ENCODE data around the gene TEX13A. TPM values are rescaled to one million over a fixed set of nuclear protein-coding genes. Genes with fewer than 3 reads are reported as not detected.

The TEX13A gene
- total and polyA plus RNA-seq, 2 experiments from 2014 or later: 0.14 TPM; not detected in 1

DNA sequence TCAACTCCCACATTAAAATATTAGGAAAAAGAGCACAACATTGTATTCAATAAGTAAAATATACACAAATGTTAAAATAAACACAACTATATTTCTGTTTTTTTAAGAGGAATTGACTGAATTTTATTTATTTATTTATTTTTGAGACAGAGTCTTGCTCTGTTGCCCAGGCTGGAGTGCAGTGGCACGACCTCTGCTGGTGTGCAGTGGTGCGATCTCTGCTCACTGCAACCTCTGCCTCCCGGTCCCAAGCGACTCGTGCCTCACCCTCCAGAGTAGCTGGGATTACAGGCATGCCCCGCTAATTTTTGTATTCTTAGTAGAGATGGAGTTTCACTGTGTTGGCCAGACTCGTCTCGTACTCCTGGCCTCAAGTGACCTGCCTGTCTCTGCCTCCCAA is 31.4 kb downstream of the TEX13A start (continued):
- no peak for TF ChIP-seq ZNF462 (CRISPR knock-in tag; IDR thresholded peaks at IDR 0.05)
- TF ChIP-seq, protein P1, sequence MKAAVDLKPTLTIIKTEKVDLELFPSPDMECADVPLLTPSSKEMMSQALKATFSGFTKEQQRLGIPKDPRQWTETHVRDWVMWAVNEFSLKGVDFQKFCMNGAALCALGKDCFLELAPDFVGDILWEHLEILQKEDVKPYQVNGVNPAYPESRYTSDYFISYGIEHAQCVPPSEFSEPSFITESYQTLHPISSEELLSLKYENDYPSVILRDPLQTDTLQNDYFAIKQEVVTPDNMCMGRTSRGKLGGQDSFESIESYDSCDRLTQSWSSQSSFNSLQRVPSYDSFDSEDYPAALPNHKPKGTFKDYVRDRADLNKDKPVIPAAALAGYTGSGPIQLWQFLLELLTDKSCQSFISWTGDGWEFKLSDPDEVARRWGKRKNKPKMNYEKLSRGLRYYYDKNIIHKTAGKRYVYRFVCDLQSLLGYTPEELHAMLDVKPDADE (IDR thresholded peaks at IDR 0.05): no peak

DNA sequence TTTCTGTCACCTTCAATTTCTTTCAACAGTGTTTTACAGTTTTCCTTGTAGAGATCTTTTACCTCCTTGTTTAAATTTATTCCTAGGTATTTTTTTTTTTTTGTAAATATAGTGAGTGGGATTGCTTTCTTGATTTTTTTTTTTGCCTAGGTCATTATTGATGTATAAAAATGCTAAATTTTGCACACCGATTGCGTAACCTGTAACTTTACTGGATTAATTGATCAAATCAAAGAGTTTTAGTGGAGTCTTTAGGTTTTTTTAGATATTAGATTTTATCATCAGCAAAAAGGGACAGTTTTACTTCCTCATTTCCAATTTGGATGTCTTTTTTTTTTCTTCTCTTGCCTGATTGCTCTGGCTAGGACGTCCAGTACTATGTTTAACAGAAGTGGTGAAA is 40.9 kb downstream of the TEX13A start:
- H3K36me3 Mint-ChIP-seq (ENCODE audit: low read depth): no peaks in the 10 kb centered on the region; the same call in 2 of the 3 replicates
- DNase-seq (ENCODE audit: low spot score) (no peak), ATAC-seq (no peak)
- no peak for TF ChIP-seq EZH2 (IDR thresholded peaks at IDR 0.05; ENCODE audit: low read depth, unreplicated experiment)
- TF ChIP-seq NANOG (IDR thresholded peaks at IDR 0.05; ENCODE audit: borderline replicate concordance): no peak
- TF ChIP-seq, protein P1 (IDR thresholded peaks at IDR 0.05): no peak
- no peak for TF ChIP-seq ZNF462 (CRISPR knock-in tag; IDR thresholded peaks at IDR 0.05)
- TF ChIP-seq POLR2AphosphoS5 (IDR thresholded peaks at IDR 0.05; ENCODE audit: low read depth): no peak
- no peak for TF ChIP-seq STAT1 (IDR thresholded peaks at IDR 0.05; ENCODE audit: unreplicated experiment)
- TF ChIP-seq CREB1 (CRISPR knock-in tag; IDR thresholded peaks at IDR 0.05; ENCODE audit: low read depth): no peak

More for the DNA sequence above, 40.9 kb downstream of the TEX13A start:
- Mint-ChIP-seq H3K9me3 (peaks cover 6% of the 10 kb centered on the region; the same call in 2 of the 3 replicates), H3K4me1 (no peaks in the 10 kb centered on the region), H3K27me3 (ENCODE audit: insufficient read depth, low read depth, poor library complexity) (peaks cover 2% of the 10 kb centered on the region), H3K4me3 (no peak overlapping the region), H3K27ac (no peak overlapping the region)
- Histone ChIP-seq H3K79me2 (replicated peaks; ENCODE audit: insufficient read depth) (no peaks in the 10 kb centered on the region), H3K4me1 (ENCODE audit: insufficient read depth) (no peaks in the 10 kb centered on the region), H3K4me2 (no peak overlapping the region), H3K9me2 (ENCODE audit: insufficient read depth) (no peaks in the 10 kb centered on the region), H3F3A (replicated peaks; ENCODE audit: low read depth) (no peaks in the 10 kb centered on the region), H3K4me3 (no peak overlapping the region), H3K27ac (ENCODE audit: low read depth) (no peak overlapping the region), H3K36me3 (ENCODE audit: insufficient read depth) (no peaks in the 10 kb centered on the region), H3K27me3 (ENCODE audit: insufficient read depth) (no peaks in the 10 kb centered on the region), H2AFZ (no peak overlapping the region), H4K20me1 (replicated peaks; ENCODE audit: insufficient read depth) (no peaks in the 10 kb centered on the region)
